Measurements from ENCODE around the gene TNPO1.
"Not testable (repeated sequence)": the region's sequence is repeated elsewhere in the genome, so short reads cannot be mapped to it uniquely, and the experiment has no call there.

The TNPO1 gene

DNA sequence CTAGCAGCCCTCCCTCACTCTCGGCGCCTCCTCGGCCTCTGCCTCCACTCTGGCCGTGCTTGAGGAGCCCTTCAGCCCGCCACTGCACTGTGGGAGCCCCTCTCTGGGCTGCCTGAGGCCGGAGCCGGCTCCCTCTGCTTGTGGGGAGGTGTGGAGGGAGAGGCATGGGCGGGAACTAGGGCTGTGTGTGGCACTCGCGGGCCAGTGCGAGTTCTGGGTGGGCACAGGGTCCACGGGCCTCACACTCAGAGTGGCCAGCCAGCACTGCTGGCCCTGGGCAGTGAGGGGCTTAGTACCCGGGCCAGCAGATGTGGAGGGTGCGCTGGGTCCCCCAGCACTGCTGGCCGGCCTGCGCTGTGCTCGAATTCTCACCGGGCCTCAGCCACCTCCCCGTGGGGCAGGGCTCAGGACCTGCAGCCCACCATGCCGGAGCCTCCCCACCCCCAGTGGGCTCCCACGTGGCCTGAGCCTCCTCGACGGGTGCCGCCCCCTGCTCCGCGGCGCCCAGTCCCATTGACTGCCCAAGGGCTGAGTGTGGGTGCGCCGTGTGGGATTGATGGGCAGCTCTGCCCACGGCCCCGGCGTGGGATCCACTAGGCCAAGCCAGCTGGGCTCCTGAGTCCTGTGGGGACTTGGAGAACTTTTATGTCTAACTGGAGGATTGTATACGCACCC is 109.0 kb downstream of the TNPO1 start:
- DNase-seq: no peak

DNA sequence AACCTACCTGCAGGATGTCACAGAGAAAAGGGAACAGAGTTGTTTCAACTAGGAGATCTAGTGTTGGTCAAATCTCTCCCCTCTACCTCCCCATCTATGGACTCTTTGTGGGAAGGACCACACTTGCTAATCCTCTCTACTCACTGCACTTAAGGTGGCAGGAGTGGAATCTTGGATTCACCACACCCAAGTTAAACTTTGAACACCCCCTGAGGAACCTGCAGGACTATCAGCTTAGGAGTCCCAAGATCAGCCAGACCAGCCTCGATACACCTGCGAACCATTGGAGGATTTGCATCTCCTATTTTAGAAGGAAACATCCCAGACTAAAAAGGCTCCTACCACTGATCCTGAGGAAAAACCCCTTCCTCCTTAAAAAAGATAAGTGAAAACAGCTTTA is 116.2 kb downstream of the TNPO1 start:
- not testable (repeated sequence) for DNase-seq

DNA sequence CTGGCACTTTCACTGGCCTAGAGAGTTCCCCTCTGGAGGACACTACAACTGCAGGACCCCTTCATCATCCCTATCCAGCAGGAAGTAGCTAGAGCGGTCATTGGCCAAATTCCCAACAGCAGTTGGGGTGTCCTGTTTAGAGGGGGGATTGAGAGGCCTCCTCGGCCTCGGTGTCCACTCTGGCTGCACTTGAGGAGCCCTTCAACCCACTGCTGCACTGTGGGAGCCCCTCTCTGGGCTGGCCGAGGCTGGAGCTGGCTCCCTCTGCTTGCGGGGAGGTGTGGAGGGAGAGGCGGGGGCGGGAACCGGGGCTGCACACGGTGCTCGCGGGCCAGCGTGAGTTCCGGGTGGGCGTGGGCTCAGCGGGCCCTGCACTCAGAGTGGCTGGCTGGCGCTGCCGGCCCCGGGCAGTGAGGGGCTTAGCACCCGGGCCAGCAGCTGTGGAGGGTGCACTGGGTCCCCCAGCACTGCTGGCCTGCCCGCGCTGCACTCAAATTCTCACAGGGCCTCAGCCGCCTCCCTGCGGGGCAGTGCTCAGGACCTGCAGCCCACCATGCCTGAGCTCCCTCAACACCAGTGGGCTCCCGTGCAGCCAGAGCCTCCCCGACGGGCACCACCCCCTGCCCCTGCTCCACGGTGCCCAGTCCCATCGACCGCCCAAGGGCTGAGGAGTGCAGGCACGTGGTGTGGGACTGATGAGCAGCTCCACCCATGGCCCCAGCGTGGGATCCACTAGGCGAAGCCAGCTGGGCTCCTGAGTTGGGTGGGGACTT is 118.7 kb downstream of the TNPO1 start:
- DNase-seq: not testable (repeated sequence)

DNA sequence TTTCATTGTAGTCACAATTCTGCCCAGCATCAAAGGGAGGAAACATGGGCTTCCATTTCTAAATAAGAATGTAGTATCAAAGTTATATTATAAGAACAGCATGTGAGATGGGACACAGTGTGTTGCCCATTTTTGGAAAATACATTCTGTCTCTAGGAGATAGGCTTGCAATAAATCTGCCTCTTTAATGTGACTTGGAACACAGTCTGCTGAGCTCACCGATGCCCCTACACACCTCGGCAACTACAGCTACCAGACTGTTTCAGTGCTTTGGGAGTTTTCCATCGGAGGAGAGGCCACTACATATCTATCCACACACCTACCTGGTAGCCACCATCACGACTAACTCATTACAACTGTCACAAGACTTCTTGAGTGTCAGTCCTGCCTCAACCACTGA is 120.4 kb downstream of the TNPO1 start:
- no peak for DNase-seq

DNA sequence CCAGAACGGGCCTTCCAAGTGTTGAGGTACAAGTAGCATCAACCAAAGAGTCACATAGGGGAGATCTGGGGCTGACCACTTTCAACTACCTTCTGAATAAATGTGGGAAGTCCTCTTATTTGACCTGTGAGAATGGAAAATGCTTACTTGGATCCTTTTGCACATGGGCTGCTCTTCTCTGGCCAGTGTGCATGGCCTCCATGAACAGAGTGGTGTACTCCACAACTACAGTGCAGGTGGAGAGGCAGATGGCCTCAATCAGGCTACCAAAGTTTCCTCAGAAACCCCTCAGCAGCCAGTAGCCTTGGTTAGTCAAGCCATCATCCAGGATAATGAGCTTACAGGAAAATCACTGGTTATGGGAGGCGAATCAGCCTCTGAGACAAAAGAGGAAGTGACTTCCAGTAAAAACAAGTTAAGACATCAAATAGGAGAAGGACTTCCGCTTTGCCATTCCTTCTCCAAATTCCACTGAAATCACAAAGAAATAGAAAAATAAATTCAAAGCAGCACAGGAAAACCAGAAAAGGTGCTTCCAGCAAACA is 121.1 kb downstream of the TNPO1 start:
- no peak for DNase-seq

DNA sequence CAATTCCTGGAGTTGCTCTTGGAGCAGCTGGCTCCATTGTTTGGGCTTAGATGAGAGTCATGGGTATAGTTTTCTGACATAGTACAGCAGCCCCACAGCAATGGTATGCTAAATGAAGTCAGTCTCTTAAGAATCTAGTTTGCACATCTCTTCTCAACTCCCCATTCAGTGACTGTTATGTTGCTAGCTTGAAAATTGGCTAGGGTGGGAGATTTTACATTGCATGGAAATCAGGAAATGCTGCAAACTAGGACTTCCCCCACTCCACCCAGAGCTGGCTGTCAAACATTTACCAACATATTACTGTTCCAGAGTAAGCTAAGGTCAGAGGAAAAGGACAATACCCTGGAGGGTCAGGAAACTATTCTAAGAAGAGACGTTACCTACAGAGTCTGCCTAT is 121.7 kb downstream of the TNPO1 start:
- no peak for DNase-seq

DNA sequence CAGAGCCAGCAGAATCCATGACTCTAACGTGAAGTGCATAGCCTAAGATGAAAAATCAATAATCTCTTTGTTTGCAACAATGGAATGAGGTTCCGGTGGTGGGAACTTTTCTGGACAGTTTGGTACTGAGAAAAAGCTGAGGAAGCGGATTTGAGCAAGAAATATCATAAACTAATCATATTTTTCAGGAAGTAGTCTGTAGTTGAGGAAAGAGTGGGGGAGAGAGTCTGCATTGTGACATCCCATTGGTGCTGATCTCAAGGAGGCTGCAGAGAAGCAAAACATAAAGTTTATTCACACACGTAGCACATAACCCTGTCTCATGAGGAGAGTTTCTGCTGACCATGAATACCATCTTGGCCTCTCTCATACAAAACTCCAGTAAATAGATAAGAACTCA is 123.6 kb downstream of the TNPO1 start:
- DNase-seq: no peak

DNA sequence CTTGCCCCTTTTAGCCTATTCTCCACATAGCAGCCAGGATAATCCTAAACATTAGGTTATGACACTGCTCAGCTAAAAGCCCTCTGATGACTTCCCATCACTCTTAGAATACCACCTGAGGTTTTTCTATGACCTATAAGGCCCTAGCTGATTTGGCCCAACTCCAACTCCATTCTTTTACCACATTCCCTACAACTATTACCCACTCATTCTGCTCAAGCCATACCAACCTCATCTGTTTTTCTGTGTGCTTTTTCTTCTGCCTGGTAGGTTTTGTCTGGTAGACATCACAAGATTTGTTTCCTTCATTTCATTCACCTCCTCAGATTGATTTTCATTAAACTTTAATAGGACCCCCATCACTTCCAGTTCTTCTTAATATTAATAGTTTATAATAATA is 126.8 kb downstream of the TNPO1 start:
- no peak for DNase-seq

DNA sequence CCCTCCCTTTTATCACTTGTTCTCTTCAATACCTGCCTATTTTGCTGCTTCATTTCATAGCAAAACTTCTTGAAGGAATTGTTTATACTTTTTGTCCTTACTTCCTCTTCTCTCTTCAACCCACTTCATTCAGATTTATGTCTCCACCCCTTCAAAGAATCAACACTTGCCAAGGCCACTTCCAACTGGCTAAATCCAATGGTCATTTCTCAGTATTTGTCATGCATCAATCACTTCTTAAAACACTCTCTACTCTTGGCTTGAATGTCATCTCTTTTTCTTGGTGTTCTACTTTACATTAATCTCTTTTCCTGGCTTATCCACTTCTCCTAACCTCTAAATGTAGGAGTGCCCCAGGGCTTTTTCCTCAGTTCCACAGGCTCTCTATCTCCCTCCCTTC is 131.0 kb downstream of the TNPO1 start:
- no peak for DNase-seq

DNA sequence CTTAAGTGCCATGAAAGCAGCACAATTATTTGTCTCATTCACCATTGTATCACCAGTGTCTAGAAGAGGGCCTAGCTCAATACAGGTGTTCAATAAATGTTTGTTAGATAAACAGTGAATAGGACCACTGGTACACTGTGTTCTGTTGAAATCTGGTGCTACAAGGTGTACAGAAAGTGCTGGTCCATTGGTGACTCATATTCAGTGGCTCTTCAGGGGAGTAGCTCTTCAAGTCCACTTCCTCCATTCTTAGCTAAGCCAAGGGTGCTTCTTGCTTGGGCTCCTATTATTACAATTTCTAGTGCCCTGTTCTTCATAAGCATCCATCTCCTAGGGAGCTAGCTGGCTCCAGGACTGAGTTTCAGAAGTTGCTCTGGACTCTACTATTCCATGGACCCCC is 133.0 kb downstream of the TNPO1 start:
- no peak for DNase-seq

DNA sequence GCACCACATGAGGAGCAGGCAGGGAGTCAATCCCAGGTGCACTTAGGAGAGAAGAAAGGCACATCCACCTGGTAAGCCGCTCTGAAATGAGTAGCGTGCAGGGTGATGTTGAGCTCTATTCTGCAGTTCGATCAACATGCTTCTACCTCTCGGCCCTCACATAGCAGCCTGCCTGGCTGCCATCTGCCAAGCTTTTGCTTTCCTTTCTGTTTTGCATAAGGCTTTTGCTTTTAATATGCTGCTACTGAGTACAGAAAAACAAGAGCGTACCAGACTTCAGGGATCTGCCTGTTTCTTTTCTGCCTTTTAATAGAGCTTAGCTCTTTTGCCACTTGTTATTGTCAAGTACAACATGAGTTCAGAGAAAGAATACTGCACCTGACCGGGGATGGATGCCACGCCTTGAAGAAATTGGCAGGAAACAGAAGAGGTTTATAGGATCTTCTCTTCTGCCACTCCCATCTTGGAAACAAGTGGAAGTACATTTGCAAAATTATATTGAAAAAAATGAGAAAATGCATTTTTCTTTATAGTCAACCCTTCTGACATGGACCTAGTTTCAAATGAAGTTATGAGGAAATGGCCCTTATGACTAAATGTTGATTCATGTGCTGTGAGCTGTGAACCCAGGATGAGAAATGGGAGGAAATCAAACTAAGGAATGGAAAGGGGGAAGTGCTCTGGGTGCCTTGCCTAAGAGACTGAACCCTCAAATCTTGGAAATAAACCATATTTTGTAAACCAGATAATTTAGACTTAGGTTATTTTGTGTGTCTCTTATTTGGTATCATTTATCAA is 135.4 kb downstream of the TNPO1 start:
- DNase-seq: peak in 4 of 56 donors; percentile 1 to 8 (median 2)

DNA sequence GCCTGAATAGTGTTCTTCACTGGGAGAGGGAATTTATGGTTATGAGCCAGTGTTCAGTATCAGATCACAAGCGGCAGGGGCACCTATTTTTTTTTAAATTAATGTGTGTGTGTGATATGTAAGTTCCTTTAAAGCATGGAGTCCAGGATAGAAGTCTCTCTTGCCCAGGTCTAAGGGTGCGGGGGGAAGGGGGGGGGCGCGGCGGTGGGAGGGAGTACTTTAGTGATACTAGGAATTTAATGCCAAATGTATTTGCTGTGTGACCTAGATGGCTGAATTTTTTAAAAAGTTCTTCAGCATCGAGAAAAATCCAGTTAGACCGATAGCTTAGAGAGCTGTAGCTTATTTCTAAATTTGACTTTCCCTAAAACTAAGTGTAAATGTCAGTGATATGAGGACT is 137.9 kb downstream of the TNPO1 start:
- DNase-seq: no peak

DNA sequence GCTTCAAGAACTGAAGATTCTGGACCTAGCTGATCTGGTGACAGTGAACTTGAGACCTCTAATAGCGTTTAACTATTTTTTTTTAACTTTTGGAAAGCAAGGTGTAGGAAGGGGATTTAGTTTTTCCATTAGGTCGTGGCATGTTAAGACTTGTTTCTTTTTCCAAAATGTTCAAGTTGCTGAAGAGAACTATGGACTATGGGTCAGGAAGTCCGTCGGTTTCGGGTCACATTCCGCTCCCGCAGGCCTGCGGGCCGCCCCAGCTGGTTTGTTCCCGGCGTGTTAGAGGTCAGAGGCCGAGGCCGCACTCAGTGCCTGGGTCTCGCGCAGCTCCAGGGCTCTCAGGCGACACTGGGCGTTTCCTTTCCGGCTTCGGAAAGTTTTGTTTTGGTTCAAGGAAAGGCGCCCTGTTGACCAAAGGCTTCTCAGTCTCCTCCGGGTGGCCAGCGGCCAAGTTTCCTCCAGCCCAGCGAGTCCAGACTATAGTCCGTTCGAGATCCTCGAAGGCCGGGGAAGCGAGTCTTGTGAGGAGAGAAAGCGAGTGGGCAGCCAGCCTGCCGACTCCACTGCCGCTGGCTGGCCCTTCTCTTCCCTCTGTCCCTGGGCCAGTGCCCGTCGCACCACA is 138.8 kb downstream of the TNPO1 start:
- DNase-seq: peak in 6 of 56 donors; percentile 33 to 84 (median 72)

DNA sequence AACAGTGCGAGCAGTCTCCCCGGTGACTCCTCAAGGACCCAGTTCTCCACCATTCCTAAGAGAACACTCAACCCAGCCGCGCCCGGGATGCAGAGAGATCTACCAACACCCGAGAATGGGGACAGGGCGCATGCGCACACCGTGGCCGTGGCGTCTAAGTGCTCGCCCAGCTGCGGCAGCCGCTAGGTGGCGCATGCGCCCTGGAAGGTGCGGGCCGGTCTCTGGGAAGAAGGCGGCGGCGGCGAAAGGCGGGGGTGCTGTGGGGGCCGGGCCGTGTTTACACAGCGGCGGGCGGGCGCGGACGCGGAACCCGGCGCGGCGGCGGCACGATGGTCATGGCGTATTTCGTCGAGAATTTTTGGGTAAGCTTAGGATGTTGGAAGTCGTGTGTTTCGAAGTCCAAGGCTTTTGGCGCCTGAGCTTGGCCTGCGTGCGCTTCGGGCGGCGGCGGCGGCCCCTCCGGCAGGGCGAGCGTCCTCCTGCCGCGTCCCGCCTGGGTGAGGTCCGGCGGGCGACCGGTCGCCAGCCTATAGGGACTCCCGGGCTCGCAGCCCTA is 139.4 kb downstream of the TNPO1 start, which contains the start of gene FCHO2:
FCHO2 (plus strand) TSS at position 274 of the 556 bp plus-strand sequence; CDS start at position 330, 56 bp downstream.
- peak; percentile 54 to 99 (median 91) for DNase-seq

DNA sequence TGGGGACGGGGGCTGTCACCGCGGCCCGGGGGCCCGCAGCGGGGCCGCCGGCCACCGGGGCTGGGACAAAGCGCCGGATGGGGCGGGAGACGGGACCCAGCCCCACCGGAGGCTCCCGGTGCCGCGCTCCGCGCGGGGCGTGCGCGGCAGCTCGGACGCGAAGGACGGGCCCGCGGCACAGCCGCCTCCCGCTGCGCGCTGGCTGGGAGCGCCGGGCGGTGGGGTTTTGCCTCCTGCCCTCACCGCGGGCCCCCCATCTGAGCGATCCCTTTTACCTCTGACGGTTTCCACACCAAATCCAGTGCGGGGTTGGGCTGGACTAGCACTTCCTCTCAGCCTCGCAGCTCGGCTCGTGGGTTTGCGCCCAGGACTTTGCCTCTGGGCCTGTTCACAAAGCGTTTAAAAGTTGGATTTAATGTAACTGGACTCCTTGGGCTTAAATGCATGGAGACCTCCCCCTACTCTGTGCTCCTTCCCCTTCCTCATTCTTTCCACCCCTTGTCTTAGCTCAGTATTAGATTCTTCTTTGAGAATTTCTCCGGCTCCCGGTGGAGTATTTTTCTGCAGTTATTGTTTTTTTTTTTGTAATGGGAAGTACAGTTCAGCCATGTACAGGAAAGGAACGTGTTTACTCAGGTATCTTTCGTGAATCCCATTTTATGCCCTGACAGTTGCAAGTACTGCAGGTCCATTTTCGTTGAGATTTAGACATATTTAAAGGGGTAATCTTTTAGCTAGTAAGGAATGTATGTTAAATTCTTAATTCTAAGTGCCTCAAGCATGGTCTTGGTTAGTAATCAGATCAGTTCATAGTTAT is 140.1 kb downstream of the TNPO1 start:
- peak in 40 of 56 donors; percentile 3 to 77 (median 45) for DNase-seq

DNA sequence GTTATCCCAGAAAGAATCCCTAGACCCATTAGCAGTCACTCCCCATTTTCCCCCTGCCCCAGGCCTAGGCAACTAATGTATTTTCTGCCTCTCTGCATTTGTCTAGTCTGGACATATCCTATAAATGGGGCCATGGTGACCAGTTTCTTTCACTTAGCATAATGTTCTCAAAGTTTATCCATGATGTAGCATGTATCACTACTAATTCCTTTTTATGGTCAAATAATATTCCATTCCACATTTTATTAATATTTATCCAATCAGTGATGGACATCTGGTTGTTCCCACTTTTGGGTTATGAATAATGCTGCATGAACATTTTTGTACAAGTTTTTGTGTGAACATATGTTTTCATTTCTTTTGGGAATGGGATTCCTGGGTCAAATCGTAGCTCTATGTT is 140.9 kb downstream of the TNPO1 start:
- DNase-seq: no peak

DNA sequence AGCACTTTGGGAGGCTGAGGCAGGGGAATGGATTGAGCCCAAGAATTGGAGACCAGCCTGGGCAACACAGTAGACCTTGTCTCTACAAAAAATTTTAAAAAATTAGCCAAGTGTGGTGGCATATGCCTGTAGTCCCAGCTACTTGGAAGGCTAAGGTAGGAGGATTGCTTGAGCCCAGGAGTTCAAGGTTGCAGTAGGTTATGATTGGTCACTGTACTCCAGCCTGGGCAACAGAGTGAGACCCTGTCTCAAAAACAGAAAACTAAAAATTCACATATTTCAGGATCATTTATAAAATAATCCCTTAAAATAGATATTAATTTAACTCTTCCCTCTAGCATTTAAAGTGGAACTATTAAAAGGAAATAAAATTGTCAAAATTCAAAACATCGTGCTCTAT is 142.8 kb downstream of the TNPO1 start:
- DNase-seq: no peak
